AG10803 (cell line): Measurements from ENCODE around the gene TOMM34.

Source experiments
- DNase-seq: peaks from one replicate; pipeline ENCODE4 v3.0.0; 2010; ENCODE audit warnings: low read depth
- H3K4me3 ChIP-seq: 2 replicates; pipeline ENCODE4 v1.5.1; 2011; ENCODE audit warnings: mild to moderate bottlenecking, low read length, control low read depth
- CTCF ChIP-seq: conservative IDR thresholded peaks from 2 replicates; pipeline ENCODE4 v1.5.1; 2011; ENCODE audit warnings: mild to moderate bottlenecking, low read length, control low read depth, inconsistent platforms

TOMM34 gene, protein sequence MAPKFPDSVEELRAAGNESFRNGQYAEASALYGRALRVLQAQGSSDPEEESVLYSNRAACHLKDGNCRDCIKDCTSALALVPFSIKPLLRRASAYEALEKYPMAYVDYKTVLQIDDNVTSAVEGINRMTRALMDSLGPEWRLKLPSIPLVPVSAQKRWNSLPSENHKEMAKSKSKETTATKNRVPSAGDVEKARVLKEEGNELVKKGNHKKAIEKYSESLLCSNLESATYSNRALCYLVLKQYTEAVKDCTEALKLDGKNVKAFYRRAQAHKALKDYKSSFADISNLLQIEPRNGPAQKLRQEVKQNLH

DNA sequence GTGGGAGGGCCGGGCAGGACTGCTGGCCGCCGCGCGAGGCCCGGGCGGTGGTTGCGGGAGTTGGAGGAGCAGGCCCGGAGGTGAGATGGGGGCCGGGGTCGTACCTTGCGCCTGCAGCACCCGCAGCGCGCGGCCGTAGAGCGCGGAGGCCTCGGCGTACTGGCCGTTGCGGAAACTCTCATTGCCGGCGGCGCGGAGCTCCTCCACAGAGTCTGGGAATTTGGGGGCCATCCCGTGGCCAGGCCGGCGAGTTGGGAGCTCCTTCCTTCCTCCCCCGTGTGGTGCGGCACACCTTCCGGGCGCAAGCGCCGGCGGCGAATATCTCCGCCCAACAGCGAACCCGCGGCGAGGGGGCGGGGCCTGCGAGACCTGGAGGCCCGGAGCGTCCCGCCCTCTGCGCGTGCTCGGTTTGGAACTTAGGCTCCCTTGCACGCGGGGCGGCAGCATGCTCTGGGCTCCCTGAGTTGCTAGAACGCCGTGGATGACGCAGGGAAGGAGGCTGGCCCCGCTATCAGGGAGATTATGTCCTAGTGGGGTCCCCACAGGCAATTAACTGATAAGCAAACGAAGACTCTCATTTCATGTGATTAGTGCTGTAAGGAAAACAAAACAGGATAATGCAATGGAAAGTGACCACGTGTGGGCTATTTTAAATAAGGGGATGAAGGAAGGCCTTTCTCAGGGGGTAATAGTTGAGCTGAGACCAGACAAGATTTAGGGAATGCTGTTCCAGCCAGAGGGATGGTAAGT, at the start of gene TOMM34:
TSS of gene TOMM34 (minus strand) at position 295 of the 750 bp plus-strand sequence. CDS start at position 231, 64 bp downstream.
- peak; percentile 84 for DNase-seq
- peak within 1 kb of the TSS; percentile 81 for H3K4me3 ChIP-seq
- TF ChIP-seq CTCF = no peak

DNA sequence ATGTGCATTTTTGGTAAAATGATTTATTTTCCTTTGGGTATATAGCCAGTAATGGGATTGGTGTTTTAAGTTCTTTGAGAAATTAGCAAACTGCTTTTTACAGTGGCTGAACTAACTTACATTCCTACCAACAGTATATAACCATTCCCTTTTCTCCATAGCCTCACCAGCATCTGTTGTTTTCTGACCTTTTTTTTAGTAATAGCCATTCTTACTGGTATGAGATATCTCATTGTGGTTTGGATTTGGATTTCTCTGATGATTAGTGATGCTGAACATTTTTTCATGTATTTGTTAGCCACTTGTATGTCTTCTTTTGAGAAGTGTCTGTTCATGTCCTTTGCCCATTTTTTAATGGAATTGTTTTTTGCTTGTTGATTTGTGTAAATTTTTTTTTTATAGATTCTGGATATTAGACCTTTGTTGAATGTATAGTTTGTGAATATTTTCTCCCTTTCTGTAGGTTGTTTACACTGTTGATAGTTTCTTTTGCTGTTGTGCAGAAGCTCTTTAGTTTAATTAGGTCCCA, 48.4 kb upstream of the TOMM34 start:
- TF ChIP-seq CTCF = no peak
- no peak overlapping the region for H3K4me3 ChIP-seq
- peak; percentile 54 for DNase-seq

DNA sequence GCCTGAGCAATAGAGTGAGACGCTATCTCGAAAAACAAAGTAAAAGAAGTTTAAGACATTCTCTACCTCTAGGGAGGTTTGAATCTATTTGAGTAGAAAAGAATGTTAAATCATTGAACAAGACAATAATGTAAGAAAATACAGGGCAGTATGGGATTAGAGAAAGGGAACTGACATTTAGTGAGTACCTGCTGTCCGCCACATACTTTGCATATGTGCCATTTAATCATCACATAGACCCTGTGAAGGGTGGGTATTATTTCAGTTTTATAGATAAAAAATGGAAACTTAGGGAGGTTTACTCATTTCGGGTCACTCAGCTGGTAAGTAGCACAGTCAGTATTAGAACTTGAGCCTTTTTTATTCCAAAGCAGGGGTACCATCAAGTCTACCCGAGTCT, 37.5 kb upstream of the TOMM34 start:
- TF ChIP-seq CTCF = no peak
- no peak overlapping the region for H3K4me3 ChIP-seq
- DNase-seq = no peak

GRCh38 chr20:44997171-44997570, 37.0 kb upstream of the TOMM34 start:
- DNase-seq = no peak
- no peak for TF ChIP-seq CTCF
- no peak overlapping the region for H3K4me3 ChIP-seq

GRCh38 chr20:44993343-44993742, 33.1 kb upstream of the TOMM34 start:
- no peak overlapping the region for H3K4me3 ChIP-seq
- DNase-seq = no peak
- no peak for TF ChIP-seq CTCF

DNA sequence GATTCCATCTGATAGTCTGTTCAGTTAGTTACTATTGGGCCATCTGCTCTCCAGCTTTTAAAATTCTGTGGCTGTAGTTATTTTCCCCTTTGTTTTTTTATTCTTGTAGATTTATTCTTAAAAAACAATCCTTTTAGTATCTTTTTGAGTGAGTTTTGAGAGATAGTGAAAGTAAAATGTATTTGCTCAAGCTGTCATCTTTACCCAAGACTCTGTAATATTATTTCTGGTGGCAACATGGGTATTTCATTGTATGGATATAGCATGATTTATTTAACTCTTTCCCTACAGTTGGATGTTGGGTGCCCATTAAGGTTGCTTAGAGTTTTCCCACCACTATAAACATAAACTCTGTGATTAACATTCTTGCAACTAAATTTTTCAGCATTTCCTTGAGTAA, 30.8 kb upstream of the TOMM34 start:
- no peak for TF ChIP-seq CTCF
- peak overlapping the region; percentile 37 for H3K4me3 ChIP-seq

DNA sequence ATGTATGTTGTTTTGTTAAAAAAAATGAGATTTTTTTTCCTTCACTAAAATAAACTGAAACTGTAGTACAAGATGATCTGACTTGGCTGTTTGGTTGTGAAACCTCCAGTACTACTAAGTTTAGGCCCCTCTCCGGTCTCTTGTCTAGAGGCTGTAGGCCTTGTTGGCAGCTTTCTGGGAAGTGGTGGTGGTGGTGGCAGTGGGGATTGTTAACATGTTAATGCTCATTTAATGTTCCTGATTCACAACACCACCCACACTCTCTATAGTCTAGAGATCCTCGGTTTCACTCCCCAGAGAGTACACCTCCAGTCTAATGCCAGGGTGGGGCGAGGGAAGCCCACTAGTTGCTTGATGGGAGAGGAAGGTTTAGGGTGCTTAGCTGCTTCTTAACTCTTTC, 30.2 kb upstream of the TOMM34 start:
- peak overlapping the region; percentile 37 for H3K4me3 ChIP-seq
- DNase-seq = peak; percentile 37
- TF ChIP-seq CTCF = no peak

More for the DNA sequence above, 30.8 kb upstream of the TOMM34 start:
- DNase-seq = no peak
